ENCODE measurements around the gene PRSS22. TPM values are rescaled to one million over a fixed set of nuclear protein-coding genes. Genes with fewer than 3 reads are reported as not detected.

Gene PRSS22
- polyA plus RNA-seq, 5 donors, result 10.1 to 18.0 (median 15.8) TPM

DNA sequence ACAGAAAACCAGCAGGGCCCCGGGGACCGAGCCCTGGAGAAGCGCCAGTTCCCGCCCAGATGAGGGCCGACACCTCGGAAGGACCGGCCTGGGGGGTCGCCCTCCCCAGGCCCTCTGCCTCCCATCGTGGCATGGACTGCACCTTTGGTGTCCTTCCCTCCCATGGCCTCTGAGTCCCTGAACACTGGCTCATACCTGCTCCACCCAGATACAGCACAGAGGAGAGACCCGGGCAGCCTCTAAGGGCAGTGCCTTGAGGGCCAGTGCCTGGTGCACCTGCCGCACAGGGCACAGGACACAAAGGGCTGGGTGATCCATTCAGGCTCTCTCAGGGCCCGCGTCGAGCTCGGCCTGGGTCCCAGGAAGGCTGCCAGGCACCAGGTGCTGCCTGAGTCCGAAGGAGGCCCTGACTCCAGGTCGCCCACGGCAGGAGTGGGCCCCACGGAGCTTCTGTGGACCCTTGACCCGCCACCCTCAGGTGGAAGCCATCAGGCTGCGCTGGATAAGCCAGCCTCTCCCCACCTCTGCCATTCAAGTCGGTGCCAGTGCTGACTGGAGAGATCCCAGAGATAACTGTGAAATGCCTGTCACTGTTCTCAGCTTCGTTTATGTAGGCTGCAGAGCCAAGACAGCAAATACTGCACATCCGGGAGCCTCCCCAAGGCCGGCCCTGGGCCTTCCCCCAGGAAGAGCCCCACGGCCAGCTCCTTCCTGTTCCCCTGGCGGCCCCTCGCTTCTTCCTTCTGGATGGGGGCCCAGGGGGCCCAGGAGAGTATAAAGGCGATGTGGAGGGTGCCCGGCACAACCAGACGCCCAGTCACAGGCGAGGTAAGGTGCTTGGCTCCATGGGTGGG is 28.2 kb downstream of the PRSS22 start, which contains the start of gene ZG16B:
Gene ZG16B (plus strand): TSS at position 803 of the 854 bp plus-strand sequence. CDS start 139 bp downstream, outside the sequence.
- DNase-seq, result no peak

DNA sequence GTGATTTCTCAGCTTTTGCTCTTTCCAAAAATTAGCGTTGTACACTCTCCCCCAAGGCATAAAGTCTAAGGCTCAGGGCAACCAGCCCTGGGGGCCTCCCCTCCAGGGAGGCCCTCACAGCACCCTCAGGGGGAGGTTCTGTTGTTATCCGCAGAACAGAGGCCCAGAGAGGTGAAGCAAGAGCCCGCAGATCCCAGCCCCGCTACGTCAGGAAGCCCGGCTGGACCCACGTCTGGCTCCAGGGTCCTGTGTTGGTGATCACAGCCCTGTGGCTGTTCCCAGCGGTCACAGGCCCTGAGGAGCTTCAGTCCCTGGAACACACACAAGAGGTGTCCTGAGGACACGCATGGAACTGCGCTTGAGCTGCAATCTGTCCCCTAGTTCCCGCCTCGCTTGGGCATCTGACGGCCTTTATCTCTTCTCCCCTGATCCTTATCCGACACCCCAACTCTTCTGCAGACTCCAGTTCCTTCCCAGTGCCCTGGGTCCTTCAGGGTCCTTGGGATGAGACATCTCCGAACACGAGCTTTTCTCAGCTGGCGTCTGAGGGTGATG is 29.0 kb downstream of the PRSS22 start:
- DNase-seq, result no peak

DNA sequence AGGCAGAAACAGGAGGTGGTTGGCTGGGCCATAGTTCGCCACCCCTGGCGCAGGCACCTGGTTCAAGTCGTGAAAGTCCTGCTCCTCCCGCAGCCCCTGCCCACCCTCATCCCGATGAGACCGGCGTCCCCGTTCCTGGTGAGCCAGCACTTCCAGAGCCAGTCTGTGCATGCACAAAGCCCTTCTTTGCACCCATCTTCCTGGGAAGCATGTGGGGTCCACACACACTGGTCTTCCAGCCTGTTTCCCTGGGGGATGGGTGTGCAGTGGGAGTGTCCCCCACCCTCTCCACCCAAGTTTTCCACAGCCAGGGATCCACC is 29.5 kb downstream of the PRSS22 start:
- no peak for DNase-seq

DNA sequence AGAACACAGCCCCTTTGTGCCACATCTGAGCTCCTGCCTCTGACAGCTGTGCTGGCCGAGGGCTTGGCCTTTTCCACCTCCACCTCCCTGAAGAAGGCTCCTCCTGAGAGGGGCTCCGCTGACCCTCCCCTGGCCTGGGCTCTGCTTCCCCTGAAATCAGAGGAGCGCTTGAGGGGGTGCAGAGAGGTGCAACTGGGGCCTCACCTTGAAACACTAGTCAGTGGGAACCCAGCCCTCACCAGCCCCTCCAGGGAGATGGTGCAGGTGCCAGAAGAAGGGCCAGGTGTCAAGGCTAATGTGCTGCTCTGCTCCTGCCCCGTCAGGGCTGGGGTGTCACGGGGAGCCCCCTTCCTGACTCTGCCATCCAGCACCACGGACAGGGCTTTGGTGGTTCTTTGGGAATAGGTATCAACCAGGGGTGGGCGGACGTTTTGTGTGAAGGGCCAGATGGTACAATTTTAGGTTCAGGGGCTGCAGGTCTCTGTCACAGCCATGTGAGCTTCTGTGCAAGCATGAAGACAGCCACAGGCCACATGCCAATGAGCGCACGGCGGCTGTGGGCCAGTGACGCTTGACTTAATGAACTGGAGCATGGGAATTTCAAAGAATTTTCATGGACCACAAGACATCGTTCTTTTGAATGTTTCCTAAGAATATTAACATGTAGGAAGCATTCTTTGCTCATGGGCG is 30.0 kb downstream of the PRSS22 start:
- DNase-seq, result no peak

DNA sequence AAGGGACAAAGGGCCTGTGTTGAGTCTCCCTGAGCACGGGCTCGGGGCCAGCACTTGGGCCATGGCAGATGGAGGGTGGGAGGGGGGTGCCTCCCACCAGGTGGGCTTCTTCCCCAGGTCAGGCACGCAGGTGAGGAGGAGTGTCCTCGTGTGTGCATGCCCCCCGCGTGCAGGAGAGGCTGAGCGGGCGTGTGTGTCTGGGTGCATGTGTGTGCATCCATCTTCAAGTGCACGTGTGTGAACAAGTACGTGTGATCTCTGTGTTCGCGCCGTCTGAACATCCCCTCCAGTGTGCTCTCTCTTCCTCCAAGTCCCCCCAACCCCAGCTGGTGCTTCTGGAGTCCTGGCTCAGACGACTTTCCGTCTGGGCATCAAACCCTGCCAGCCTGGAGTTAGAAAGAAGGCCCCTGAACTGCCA is 30.6 kb downstream of the PRSS22 start:
- no peak for DNase-seq

DNA sequence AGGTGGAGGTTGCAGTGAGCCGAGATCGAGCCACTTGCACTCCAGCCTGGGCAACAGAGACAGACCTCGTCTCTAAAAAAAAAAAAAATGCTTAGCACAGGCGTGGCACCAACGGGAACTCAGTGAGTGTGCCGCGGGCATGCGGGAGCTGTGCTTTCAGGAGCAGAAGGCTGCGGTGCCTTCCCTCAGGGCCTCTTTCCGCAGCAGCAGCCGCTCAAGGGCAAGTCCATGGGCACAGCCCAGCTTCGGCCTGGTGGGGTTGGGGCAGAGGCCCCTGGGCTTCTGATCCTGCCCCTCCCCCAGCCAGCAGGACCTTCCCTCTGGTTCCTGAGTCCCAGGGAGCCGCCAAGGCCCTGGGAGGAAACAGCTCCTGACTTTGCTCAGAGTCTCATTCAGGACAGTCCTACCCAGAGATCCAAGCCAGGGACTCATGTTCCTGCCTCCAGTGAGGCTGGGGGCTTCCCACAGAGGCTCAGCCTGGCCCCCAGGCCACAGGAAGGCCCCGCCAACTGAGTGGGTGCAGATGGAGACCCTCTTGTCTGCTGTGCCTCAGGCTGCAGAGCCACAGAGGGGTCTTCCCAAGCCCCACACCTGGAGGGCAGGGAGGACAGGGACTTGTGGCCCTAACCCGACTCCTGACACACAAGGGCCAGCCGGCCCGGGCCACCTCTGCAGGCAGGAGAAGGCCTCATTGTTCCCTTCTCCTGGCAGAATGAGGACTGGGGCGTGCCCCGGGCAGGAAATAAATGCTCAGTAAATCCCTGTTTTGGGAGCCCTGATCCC is 31.2 kb downstream of the PRSS22 start:
- no peak for DNase-seq

DNA sequence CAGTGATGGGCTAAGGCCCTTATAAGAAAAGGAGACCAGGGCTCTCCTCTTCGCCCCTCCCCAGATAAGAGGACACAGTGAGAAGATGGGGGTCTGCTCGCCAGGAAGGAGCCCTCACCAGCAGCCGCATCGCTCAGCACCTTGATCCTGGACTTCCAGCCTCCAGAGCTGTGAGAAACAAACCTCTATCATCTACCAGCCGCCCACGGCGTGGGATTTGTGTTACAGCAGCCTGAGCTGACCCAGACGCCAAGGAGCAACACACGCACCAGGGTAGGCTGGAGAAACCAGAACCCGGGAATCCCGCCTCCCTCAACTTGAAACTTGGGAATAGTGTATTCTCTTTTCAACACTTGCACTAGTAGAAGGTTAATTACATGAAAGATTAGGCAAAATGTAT is 32.1 kb downstream of the PRSS22 start:
- DNase-seq, result no peak

DNA sequence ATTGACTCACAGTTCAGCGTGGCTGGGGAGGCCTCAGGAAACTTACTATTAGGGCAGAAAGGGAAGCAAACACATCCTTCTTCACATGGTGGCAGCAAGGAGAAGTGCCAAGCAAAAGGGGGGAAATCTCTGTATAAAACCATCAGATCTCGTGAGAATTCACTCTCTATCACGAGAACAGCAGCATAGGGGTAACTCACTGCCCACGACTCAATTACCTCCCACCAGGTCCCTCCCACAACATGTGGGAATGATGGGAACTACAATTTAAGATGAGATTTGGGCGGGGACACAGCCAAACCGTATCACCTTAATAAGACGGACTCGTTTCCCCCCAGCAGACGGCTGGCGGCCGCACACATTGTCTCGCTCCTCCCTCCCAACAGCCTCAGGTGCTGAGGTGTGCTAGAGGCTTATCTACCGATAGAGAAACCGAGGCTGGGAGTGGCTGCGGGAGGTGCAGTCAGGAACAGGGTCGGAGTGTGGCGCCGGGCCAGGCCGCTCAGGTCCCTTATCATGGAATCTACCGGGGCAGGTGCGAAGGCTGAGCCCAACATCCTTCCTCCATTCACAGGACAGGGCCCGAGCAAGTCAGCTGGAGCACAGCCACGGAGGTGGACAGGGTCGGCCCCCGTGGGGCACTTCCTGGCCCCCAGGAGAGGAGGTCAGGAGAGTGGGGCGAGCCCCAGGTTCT is 32.8 kb downstream of the PRSS22 start:
- DNase-seq, result no peak

DNA sequence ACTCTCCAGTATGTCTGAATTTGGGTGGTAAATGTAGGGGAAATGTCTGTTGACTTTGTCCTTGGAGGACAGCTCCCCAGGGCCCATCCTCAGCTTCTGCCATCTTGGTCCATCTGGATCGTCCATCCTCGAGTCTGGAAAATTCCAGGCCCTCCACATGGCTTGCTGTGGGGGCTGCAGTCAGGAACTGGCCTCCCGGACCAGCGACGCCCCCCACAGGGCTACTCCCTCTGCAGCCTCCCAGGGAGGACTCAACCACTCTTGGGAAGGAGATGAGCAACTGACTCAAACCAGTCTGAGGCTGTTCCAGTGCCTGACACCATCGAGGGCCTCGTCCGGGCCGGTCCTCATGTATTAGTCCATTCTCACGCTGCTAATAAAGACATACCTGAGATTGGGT is 33.3 kb downstream of the PRSS22 start:
- DNase-seq, result no peak

DNA sequence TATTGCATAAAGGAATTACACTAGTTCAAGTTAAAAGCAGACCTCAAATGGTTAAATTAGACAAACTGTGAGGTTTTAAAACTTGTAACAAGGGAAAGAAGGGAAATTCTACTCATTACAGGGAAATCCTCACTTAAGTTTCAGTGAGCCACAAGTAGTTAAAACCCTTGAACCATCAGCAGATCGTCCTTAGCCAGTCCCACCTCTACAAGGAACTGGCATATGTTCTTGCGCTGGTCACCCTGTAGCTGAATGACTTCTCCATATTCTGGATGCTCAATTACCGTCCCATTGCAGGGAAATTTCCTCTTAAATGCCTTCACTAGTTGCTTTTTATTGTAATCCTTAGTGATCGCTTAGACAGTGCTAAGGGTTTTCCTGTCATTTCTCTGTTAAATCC is 35.5 kb downstream of the PRSS22 start:
- no peak for DNase-seq

DNA sequence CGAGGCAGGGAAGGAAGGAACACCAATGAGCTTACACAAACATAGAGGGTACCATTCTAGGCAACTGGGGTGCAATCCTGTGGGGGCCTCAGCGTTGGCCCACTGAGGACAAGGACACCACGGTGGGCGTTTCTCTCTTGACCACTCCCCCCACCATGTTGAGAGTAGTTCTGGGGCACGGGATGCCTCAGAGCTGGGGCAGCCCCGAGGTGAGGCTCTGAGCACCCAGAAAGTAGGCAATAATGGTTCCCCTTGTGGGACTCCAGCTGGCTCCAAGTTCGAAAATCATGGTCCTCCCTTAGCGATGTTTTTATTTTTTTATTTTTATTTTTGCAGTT is 35.8 kb downstream of the PRSS22 start:
- no peak for DNase-seq

DNA sequence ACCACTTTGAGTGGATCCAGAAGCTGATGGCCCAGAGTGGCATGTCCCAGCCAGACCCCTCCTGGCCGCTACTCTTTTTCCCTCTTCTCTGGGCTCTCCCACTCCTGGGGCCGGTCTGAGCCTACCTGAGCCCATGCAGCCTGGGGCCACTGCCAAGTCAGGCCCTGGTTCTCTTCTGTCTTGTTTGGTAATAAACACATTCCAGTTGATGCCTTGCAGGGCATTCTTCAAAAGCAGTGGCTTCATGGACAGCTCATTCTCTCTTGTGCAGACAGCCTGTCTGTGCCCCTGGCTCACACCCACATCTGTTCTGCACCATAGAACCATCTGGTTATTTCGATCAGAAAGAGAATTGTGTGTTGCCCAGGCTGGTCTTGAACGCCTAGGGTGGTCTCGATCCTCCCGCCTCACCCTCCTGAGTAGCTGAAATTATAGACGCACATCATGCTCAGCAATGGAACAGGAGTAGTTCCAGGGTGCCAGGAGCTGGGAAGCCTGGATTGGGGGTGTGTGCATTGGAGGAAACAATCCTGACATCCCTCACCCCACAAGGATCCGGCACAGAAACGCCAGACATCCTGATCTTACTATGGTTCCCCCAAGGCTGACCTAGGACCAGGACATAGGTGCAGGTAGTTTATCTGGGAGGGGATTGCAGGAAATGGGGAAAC is 36.3 kb downstream of the PRSS22 start:
- DNase-seq, result no peak

DNA sequence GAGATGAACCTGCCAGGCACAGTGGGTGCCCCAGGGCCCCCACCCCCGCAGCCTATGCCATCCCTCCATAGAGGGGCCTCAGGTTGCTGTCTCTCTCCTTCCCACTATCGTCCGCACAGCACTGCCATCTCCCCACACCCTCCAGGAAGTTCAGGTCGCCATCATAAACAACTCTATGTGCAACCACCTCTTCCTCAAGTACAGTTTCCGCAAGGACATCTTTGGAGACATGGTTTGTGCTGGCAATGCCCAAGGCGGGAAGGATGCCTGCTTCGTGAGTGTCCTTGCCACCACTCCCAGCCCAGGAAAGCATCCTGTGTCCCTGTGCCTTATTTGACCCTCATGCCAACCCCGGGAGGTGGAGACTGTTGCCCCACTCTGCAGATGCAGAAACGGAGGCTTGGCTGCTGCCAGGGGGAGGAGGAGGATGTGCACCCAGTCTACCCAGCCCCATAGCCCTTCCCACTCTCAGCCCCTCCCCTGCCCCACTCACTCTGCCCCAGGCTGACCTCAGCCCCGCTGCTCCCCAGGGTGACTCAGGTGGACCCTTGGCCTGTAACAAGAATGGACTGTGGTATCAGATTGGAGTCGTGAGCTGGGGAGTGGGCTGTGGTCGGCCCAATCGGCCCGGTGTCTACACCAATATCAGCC is 37.0 kb downstream of the PRSS22 start:
- no peak for DNase-seq

DNA sequence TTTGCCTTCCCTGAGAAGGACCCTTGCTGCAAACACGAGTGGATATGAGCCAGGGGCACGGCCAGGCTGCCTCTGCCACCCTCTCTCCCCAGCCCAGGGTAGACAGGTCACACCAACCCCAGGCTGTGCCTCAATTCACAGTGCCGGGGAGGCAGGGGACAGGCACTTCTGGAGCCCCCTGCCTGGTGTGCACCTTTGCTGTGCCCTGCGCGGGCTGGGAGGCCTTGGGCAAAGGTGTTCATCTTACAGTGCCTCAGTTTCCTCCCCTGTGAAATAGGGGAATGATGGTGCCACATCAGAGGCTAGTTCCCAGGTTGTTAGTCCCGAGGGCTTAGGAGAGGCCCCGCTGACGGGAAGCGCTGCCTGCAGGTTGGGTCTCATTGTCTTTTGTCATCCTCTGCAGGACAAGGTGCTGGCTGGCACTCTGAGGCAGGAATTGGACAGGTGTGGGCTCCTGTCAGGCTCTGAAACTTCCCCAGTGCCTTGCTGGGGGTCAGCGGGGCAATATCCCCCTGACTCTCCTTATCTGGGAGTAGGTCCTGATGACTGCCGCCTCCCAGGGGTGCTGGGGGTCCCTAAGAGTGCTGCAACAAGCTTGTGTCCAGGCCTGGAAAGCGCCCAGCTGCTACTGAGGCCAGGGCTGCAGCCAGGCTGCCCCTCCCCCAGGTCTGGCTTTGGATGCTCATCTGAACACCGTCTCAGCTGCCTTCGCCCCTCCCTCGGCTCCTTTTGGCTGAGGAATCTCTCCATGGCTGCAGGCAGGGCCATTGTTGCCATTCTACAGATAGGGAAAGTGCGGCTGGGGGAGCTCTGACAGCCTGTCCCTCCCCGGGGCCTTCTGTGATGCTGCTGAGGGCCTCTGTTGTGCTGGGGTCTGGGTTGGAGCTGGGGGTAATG is 37.8 kb downstream of the PRSS22 start:
- no peak for DNase-seq

DNA sequence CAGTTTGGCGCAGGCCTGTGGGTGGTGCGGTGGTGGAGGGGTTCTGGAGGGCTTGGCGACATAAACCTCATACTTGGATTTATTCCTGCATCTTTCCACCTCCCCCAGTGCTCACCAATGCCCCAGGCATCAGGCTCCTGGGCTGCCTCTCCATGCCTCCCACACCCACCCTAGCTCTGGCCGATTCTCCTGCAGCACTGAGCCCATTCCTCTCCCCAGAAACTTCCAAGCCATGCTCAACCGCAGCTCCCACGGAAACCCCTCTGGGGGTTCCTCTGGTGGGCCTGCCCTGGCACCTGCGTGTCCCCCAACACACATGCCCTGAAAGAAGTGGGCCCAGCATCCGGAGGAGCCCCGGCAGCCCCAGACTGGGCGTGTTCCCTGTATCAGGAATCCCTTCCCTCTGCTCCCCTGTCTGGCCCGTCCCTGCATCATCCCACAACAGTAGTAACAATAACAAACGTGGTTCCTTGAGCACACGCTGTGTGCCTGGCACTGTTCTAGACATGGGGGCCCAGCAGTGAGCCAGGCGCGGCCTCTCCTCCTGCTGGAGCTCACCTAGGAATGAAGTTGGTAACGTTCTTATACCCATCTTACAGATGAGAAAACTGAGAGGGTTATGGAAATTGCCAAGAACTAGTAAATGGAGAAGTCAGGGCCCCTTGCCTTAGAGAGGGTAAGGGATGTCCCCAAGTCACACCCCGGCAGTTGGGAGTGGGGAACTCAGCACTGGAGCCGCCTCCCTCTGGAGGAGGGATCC is 38.6 kb downstream of the PRSS22 start:
- no peak for DNase-seq

DNA sequence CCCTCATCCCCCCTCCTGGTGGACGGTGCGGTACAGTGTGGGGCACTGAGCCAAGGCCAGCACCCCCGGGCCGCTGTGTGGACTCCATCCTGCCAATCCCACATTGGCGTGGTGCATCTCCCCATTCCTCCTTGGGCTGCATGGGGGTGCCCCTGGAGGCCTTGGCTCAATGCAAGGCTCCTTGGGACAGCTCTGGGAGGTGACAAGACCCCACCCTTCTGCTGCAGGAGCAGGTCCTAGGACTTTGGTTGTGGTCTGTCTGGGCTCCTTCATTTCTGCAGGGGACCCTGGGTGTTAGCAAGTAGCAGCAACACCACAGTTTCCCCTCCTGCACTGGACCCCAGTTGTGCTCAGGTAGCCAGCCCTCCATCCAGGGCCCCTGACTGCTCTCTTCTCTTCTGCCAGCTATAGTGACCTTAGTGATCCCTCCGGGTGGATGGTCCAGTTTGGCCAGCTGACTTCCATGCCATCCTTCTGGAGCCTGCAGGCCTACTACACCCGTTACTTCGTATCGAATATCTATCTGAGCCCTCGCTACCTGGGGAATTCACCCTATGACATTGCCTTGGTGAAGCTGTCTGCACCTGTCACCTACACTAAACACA is 39.6 kb downstream of the PRSS22 start:
- DNase-seq, result no peak

DNA sequence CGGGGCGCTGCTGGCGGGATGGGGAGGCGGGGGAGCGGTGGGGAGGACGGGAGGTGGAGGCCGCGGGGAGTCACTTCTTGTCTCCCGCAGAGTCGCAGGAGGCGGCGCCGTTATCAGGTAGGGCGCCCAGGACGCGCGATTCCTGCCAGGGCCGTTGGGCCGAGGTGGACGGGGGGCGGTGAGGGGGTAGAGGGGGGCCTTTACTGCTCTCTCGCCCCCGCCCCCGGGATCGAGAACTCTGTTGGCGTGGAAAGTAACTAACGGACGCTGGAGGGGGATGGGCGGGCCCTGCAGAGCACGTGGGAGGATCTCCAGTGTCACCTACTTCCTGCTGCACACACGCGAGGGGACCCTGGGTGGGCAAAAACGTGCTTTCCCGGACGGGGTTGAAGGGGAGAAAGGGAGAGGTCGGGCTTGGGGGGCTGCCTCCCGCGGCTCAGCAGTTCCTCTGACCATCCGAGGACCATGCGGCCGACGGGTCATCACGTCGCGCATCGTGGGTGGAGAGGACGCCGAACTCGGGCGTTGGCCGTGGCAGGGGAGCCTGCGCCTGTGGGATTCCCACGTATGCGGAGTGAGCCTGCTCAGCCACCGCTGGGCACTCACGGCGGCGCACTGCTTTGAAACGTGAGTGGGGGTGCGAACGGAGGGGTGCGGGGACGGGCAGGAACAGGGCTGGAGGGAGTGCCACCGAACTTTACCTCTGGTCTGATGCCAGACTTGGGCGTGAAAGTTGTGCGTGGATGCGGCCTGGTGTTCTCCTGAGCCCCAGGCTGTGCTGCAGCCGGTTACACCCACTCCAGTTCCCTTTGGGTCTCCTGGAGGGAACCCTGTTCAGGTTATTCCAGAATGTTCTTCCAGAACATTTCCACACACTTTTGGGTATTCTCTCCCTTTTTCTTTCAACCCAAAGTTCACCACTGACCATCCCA is 40.4 kb downstream of the PRSS22 start:
- DNase-seq, result no peak
